ENCODE measurements around the gene RAB33A.

DNA sequence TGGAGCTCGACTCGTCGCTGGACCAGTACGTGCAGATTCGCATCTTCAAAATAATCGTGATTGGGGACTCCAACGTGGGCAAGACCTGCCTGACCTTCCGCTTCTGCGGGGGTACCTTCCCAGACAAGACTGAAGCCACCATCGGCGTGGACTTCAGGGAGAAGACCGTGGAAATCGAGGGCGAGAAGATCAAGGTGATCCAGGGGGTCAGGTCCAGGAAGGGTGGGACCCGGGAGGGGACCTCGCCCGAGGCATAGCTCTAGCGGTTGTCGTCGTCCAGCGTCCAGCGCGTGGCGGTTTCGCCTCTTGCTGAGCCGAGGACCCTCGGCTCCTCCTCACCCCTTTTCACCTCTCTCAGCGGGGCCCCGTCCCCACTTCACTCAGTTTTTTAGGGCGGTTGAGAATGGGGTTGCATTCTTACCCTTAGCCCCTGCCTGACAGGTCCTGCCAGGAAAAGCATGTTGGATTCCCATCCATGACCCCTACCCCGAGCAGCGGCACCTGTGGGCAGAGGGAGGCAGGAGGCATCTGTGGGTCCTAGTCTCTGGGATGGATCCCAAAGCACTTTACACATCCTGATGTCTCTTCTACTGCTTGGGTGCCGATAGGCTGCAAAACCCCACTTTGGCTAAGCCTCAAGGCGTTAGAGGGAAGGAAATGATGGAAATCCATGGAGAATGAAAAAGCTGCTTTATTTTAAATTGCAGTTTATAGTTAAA is 524 bp downstream of the RAB33A start:
- TF ChIP-seq, protein P1, sequence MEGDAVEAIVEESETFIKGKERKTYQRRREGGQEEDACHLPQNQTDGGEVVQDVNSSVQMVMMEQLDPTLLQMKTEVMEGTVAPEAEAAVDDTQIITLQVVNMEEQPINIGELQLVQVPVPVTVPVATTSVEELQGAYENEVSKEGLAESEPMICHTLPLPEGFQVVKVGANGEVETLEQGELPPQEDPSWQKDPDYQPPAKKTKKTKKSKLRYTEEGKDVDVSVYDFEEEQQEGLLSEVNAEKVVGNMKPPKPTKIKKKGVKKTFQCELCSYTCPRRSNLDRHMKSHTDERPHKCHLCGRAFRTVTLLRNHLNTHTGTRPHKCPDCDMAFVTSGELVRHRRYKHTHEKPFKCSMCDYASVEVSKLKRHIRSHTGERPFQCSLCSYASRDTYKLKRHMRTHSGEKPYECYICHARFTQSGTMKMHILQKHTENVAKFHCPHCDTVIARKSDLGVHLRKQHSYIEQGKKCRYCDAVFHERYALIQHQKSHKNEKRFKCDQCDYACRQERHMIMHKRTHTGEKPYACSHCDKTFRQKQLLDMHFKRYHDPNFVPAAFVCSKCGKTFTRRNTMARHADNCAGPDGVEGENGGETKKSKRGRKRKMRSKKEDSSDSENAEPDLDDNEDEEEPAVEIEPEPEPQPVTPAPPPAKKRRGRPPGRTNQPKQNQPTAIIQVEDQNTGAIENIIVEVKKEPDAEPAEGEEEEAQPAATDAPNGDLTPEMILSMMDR (IDR thresholded peaks at IDR 0.05), result no peak
- TF ChIP-seq EZH2 (IDR thresholded peaks at IDR 0.05; ENCODE audit: borderline replicate concordance, insufficient read depth, low read depth, low read length, poor library complexity, severe bottlenecking), result no peak
